GM18508 (cell line): ENCODE data around the gene ARID1B.
A peak's percentile ranks its signal among the peaks of the same experiment; 100 is the strongest.

ENCODE experiments used
- ATAC-seq: cut with Tn5 transposase; IDR thresholded peaks from one replicate; pipeline ENCODE4 v1.9.1; 2021; ENCODE audit warnings: moderate number of reproducible peaks; ENCODE audit not compliant: insufficient read depth, unreplicated experiment

Gene ARID1B

DNA sequence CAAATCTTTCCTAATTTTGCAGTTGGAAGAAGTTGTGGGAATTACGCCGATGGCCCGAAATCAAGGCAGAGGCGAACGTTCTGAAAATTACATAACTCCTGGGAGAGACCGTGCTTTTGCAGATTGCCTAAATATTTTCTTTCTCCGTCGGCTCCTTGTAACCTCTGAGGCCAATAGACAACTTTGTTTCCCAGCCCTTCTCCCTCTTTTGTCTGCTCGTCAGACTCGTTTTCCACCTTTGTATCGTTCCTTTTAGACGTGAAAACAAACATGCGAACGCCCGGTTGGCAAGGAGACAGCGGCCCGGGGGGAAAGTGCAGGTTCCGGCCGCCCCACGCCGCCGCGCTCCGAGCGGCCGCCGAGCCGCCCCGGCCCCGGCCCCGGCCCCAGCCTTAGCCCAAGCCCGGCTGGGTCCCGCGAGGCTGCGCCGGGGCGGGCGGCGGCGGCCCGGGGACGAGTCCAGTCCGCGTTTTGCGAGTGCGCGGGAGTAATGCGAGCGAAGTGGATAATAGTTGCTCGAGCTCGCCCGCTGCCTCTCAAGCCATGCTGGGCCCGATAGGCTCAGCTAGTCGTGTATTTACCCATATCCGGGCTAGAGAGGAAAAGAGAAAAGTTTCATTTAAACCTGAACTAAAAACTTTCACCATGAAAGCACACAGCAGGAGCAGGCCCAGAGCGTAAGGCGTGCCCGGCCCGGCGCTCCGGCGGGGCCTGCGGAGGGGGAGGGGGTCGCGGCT, at the start of gene ARID1B:
ARID1B (plus strand) TSS at position 539 of the 737 bp plus-strand sequence. CDS start 303 bp downstream, outside the sequence.
- ATAC-seq, result peak; percentile 33

DNA sequence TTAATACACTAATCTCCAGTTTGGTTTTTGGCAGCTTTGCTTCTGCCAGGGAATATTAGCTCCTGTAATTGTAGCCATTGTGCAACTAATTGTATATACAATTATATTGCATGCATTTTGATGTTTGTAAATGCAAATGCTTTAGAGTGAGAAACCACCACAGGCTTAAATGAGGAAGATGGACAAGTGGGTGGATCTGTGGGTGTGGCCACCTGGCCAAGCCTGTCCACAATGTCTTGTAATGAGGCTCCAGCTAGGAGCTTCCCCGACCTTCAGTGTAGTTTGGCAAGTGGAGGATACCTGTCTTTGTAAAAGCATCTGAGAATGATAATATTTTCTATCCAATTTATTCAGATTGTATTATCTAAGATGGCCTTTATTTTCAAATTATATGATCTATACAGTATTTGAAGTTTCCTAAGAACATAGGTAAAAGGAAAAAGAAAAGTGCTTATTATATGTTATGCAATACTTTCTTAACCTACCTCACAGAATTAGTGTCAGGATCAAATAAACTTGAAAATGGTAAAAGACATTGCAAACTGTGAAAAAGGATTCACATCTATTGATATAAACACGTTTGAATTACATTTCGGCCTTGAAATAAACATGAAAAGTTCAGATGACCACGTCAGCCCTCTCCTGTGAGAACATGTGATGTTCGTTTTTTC, 49.3 kb upstream of the ARID1B start:
- no peak for ATAC-seq

DNA sequence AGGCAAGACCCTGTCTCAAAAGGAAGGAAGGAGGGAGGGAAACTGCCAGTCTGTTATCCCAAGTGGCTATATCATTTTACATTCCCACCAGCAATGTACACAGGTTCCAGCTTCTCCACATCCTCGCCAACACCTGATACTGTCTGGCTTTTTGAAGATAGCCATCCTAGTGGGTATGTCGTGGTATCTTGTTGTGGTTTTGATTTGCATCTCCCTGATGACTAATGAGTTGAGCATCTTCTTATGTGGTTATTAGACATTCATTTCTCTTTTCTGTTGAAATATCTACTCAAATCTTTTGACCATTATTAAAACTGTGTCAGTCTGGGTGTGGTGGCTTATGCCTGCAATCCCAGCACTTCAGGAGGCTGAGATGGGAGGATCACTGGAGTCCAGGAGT, 47.9 kb upstream of the ARID1B start:
- no peak for ATAC-seq

DNA sequence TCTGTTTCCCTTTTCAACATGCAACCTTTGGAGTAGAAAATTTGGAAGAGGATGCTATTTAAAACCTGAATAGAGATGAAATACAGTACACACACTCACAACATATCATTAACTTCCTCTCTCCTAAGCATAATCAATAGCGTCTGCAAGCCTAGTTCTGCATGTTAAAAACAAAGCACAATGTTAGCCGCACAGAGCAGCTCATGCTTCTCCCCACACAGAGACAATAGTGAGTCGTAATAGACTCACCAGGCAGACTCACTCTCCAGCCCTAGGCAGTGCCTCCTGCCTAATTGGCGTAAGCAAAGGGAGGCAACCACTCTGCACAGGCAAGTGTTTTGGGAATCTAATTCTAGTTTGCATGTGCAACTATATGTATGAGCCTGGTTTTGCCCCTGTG, 45.8 kb upstream of the ARID1B start:
- ATAC-seq, result no peak

DNA sequence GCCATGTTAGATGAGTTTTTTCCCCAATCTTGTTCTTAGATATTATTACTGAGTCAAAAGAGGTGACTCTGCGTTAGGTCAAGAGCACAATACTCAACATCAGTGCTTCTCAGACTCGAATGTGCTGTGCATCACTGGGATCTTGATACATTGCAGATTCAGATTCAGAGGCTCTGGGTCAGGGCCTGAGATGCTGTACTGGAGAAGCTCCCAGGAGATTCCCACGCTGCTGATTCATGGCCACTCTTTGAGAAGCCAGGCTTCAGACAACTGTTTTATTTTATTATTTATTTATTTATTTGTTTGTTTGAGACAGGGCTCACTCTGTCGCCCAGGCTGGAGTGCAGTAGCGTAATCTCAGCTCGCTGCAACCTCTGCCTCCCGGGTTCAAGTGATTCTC, 41.4 kb upstream of the ARID1B start:
- ATAC-seq, result no peak

DNA sequence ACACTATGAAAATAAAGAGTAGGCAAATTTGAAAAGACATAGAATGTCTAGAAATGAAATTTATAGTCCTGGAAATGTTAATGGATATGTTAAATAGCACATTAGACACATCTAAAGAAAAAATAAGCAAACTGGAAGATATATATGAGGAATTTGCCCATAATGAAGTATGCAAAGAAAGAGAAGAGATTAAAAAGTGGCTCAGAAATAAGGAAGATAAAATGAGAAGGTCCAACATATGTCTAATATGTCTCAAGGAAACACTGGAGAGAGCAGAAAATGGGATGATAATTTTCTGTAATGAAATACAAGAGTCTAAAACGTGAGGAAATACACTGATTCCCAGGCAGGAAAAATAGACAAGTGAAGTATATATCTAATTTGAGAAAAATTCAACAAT, 36.6 kb upstream of the ARID1B start:
- no peak for ATAC-seq

DNA sequence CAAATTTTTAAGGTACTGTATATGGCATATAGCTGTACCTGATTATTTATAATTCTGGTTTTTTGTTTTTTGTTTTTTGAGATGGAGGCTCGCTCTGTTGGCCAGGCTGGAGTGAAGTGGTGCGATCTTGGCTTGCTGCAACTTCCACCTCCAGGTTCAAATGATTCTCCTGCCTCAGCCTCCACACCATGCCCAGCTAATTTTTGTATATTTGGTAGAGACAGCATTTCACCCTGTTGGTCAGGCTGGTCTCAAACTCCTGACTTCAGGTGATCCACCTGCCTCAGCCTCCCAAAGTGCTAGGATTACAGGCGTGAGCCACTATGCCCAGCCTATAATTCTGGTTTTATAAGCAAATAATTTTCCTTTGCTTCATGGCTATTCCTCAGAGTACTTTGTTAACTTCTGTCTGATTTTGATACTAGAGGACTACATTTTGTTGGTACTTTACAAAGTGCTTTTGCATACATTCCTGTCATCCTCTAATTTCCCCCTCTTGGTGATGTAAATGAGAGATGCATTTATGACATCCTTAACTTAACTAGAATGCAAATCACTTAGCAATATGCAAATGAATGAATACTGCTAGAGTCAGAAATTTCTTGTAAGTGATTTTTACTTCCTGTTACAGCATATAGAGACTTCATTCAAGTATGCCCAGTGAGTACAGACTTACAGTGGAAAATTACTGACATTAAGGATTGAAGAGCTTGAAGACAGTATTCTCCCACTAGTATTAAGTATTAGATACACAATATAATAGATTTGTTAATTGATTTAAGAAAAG, 35.7 kb upstream of the ARID1B start:
- no peak for ATAC-seq

DNA sequence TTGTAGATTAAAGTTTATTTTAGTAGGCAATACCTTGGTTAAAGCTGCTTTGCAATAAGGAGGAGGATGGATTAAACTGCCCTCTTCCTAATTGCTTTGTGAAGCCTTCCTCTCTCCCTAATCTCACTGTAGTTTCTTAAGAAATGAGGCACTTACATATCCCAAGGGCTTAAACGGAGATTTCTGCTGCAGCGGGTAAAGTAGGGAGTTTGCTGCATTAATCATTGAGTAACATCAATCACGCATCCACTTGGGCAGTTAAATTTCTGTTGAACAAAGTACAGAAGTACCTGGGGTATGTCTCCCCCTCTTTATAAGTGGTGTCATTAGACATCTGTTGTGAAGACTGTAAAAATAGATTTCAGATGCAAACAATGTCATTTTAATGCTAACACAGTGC, 29.5 kb upstream of the ARID1B start:
- ATAC-seq, result no peak

DNA sequence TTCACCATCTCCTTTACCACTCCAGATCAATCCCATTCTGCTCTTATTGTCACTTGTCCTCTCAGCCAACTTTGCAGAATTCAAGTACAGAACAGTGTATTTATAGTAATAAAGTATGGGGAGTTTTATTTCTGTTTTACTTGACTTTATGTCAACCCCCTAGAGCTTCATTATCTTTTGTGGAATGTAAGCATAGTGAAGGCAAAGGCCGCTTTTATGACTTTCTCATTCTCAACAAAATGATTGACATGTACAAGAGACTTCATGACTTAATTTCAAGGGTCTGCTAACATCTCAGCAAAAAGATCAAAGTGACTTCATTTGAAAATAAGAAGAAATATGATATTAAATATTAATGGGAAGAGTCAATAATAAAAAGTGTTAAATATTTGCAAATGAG, 28.7 kb upstream of the ARID1B start:
- no peak for ATAC-seq

DNA sequence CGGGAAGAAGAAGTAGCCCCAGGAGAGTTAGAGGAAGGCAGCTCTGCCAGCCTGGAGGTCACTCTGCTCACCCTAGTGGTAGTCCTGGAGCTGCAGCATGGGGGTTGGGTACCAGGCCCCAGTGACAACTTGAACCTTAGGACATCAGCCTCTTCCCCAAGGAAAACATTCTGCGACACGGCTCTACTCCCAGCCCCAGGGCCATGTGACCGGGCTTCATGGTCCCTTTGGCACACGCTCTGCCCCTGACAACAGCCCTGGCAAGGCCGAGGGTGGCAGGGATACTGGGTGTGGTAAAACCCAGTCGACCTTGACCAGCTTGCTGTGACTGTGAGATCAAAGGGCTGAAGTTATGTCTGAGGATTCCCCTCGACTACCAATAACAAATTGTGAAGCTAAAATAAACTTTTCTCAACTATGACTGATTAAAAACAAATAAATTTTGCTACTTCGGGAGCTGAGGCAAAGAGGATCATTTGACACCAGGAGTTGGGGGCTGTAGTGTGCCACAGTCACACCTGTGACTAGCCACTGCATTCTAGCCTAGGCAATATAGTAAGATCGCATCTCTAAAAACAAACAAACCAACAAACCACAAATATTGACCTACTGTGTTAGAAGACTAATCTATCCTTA, 24.4 kb upstream of the ARID1B start:
- ATAC-seq, result peak; percentile 57

DNA sequence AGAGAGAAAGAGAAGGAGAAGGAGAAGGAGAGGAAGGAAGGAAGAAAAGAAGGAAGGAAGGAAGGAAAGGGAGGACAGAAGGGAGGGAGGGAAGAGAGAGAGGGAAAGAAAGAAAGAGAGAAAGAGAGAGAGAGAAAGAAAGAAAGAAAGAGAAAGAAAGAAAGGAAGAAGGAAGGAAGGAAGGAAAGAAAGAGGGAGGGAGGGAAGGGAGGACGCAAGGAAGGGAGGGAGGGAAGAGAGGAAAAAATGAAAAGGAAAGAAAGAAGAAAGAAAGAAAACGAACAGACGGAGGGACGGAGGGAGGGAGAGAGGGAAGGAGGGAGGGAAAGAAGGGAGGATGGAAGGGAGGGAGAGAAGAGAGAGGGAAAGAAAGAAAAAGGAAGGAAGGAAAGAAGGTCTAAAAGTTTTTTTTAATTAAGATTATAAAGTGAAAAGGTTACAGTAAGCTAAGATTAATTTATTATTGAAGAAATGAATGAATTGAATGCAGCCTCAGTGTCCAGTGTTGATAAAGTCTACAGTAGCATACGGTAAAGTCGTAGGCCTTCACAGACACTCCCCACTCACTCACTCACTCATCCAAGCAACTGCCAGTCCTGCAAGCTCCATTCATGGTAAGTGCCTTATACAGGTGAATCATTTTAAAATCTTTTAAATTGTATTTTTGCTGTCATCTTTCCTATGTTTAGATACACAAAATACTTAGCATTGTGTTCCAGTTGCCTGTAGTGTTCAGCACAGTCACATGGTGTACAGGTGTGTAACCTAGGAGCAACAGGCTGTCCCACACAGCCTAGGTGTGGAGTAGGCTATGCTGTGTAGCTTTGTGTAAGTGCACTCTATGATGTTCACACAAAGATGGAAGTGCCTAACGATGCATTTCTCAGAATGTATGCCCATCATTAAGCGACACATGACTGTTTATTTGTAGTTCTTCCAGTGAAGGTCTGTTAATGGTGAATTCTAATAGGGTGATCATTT, 20.3 kb upstream of the ARID1B start:
- no peak for ATAC-seq

DNA sequence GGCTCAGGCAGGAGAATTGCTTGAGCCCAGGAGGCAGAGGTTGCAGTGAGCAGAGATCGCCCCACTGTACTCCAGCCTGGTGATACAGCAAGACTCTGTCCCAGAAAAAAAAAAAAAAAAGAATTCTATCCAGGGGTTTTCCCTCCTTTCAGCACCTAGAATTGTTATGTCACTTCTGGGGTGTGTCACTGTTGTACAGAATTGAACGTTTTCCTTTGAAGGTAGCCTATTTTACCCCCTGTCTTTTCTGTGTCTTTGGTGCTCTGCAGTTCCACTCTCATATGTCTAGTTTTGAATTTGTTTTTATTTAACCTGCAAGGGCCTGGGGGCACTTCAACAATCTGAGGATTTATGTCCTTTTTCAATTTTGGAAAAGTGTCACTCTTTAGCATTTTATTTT, 19.3 kb upstream of the ARID1B start:
- ATAC-seq, result no peak

DNA sequence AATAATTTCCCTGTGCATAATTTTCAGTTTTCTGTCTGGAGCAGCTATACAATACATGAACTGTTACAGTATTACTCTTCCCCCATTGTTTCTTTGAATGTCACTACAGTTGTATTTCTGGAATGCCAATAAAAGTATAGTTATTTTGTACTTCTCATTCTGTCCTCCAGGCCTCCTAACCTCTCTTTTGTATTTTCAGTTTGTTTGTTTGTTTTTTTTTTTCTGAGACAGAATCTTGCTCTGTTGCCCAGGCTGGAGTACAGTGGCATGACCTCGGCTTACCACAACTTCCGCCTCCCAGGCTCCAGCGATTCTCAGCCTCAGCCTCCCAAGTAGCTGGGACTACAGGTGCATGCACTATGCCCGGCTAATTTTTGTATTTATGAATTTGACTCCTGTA, 16.8 kb upstream of the ARID1B start:
- no peak for ATAC-seq

DNA sequence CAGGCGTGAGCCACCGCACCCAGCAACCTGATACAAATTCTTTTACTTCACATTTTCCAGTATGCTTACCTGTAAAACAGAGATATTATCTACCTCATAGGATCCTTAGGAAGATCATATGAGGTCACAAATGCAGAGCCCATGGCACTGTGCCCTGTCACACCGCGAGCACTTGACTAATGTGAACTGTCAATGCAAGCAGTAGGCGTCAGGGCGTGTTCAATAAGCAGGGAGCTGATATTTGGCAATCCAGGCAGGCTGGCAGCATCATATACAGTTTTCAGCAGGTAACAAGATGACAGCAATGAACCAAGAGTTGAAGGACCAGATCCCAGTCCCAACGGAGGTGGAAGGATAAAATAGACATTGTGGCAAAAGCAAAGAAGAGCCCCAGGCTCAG, 14.6 kb upstream of the ARID1B start:
- no peak for ATAC-seq

DNA sequence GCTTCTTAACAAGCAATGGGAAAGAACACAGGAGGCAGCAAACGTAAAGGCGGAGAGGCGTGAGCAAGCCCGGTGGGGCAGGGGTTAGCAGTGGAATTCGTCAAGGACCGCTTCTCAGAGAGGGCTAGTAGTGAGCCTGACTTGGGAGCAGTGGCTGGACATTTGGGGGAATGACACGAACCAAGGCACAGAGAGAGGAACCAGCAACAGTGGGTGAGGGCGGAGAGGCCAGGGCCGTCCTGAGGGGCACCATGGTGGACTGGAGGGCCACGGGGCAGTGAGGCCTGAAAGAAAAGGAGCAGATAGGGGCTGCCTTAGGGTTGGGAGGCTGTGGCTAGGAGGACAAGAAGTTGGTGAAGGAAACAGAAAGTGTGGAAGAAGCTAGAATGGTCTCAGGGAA, 12.1 kb upstream of the ARID1B start:
- no peak for ATAC-seq

DNA sequence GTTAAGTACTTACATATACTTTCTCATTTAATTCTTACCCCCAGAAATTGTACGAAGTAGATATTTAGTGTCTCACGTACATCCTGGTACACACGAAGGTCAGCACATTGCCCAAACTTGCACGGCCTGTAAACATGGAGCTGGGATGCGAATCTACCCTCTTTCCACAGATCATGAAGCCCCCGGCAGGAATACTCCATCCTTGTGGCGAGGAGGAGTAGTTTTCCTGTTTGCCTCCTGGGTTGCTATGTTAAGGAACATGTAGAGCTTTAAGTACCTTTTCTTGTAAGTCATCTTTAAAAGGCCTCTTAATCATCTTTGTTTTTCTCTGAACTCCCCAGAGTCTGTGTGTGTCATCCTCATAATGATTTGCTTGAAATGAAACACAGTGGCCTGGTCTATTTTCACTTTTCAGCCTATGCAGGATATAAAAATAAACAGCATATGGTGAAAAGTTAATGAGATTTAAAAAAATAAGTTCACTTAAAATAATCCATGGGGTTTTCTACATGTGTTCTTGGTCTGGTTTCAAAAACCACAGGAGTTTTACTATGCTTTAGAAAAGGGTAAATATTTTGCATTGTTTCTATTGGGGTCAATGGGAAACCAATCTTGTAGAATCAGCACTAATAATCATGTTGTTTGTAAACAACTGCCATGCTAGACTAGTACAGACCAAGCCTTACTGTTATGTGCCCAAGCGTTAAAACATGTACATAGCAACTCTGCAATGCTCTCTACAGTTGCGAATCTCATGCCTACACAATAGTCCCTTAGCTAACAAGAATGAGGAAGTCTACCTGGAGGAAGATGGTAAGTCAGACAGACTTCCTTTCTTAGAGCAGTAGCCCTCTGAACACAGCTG, 9.3 kb upstream of the ARID1B start:
- ATAC-seq, result peak; percentile 82

DNA sequence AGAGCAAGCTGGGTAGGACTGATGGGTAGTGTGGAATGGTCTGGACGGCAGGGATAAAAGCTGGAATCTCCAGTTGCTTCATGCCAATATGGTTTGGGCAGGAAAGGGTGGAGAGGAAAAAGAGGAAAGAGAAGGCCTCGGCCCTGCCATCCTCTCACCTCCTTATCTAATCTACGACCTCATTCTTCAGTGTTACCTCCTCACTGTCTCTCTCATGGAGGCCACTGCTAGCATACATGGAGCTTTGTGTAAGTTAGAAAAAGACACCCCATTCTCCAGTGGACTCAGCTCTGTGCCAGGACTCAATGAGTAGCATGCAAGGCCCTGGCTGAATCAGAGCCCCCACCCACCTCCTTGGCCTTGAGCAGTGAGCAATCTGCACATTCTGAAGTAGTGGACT, 6.1 kb upstream of the ARID1B start:
- ATAC-seq, result no peak

DNA sequence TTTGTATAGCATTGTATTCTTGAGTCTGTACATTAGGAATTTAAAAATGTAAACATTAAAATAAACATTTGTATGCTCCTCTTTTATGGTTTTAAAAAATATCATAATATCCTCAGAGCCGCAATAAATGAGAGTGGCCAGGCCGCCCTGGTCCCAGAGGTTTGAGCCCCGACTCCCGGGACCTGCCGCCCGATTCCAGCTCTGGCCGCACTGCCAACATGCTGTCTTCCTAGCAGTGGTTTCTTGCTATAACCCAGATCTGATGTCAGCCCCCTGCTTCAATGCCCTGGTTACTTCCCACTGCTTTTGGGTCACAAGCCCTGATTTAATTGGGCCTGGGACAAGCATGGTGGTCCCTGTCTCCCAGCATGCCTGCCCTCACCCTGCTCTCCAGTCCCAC, 5.4 kb upstream of the ARID1B start:
- no peak for ATAC-seq

DNA sequence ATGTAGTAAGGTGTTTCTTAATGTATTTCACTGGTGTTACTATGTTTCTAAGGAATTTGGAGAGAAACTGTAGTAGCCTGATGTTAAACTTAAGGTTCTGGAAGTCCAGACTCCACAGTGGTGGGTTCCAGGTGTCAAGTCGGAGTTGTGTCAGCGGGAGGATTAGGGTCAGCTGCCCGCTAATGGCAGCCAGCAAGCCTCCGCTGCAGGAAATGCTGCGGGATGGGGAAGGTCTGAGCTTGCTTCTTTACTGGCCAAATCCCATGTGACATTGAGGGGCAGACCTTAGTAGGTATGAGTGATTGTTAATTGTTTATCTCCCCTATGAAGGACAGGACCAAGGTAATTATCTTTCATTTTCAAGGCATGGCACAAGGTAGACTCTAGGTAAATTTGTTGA, 3.7 kb upstream of the ARID1B start:
- no peak for ATAC-seq
